HEK293 (cell line): Measurements from ENCODE around the gene PRKCZ.
"Not testable (repeated sequence)": the region's sequence is repeated elsewhere in the genome, so short reads cannot be mapped to it uniquely, and the experiment has no call there.

Experiments used
- CTCF ChIA-PET: fragments of 350-600 bp; formaldehyde crosslinking; extraction: SDS; loops from one replicate; lab custom pipeline; 2021; ENCODE audit warnings: antibody characterized with exemption; lab: Yijun Ruan, JAX
- POLR2A ChIA-PET: fragments of 300-600 bp; formaldehyde crosslinking; extraction: SDS; loops from one replicate; lab custom pipeline; 2020; ENCODE audit warnings: antibody characterized with exemption, inconsistent platforms; lab: Yijun Ruan, JAX
- H3K27ac ChIP-seq: fragments of 200-500 bp; sonication (Bioruptor generic); 2 replicates; pipeline ENCODE4 v1.5.1; 2014; ENCODE audit warnings: low read depth, low read length, control low read depth, inconsistent platforms; ENCODE audit errors: extremely low read depth
- H3K36me3 ChIP-seq, 2 experiments: fragments of 200-500 bp in 1 of 2; sonication (Bioruptor generic) in 1 of 2; 1 replicate in 1 of 2; 2 replicates in 1 of 2; pipeline ENCODE4 v1.5.1; 2014 to 2017; ENCODE audit warnings: inconsistent platforms in 2 of 2, low read length in 2 of 2; ENCODE audit not compliant: control insufficient read depth in 2 of 2, insufficient read depth in 1 of 2
- H3K4me1 ChIP-seq: fragments of 200-500 bp; sonication (Bioruptor generic); 2 replicates; pipeline ENCODE4 v1.5.1; 2014; ENCODE audit warnings: mild to moderate bottlenecking, low read length, inconsistent platforms; ENCODE audit not compliant: control insufficient read depth, insufficient read depth
- H3K4me3 ChIP-seq: 2 replicates; pipeline ENCODE4 v1.5.1; 2011; ENCODE audit warnings: low read depth, mild to moderate bottlenecking, control low read depth, low read length, moderate library complexity
- H3K9me3 ChIP-seq: fragments of 200-500 bp; sonication (Bioruptor generic); 2 replicates; pipeline ENCODE4 v1.5.1; 2014; ENCODE audit warnings: low read depth, low read length, inconsistent platforms; ENCODE audit not compliant: control insufficient read depth, insufficient read depth
- HIC1 ChIP-seq: fragments of 450-650 bp; formaldehyde crosslinking; IDR thresholded peaks from 2 replicates; pipeline ENCODE4 v1.5.1; 2016; ENCODE audit warnings: missing biosample characterization, missing genetic modification characterization
- HOXC10 ChIP-seq: sonication (generic); formaldehyde crosslinking; IDR thresholded peaks from 2 replicates; pipeline ENCODE4 v1.8.1; 2023; ENCODE audit warnings: mild to moderate bottlenecking, missing genetic modification reagents
- PRDM10 ChIP-seq: fragments of 450-650 bp; formaldehyde crosslinking; IDR thresholded peaks from 2 replicates; pipeline ENCODE4 v1.5.1; 2016; ENCODE audit warnings: missing biosample characterization, missing genetic modification characterization
- WT1 ChIP-seq: fragments of 450-650 bp; formaldehyde crosslinking; IDR thresholded peaks from 2 replicates; pipeline ENCODE4 v1.5.1; 2016; ENCODE audit warnings: missing biosample characterization, missing genetic modification characterization
- ZBTB10 ChIP-seq: fragments of 450-650 bp; formaldehyde crosslinking; IDR thresholded peaks from 2 replicates; pipeline ENCODE4 v1.5.1; 2016; ENCODE audit warnings: missing biosample characterization, missing genetic modification characterization
- ZNF140 ChIP-seq: fragments of 450-650 bp; formaldehyde crosslinking; IDR thresholded peaks from 2 replicates; pipeline ENCODE4 v1.5.1; 2016; ENCODE audit warnings: missing biosample characterization, missing genetic modification characterization
- ZNF488 ChIP-seq: fragments of 450-650 bp; formaldehyde crosslinking; IDR thresholded peaks from 2 replicates; pipeline ENCODE4 v1.5.1; 2016; ENCODE audit warnings: missing biosample characterization, missing genetic modification characterization
- ZNF513 ChIP-seq: fragments of 450-650 bp; IDR thresholded peaks from 2 replicates; pipeline ENCODE4 v1.5.1; 2018; ENCODE audit warnings: missing biosample characterization, missing genetic modification characterization
- ZNF776 ChIP-seq: fragments of 450-650 bp; formaldehyde crosslinking; IDR thresholded peaks from 2 replicates; pipeline ENCODE4 v1.5.0; 2017; ENCODE audit warnings: missing biosample characterization, missing genetic modification characterization, borderline replicate concordance
- ZNF837 ChIP-seq: fragments of 450-650 bp; formaldehyde crosslinking; IDR thresholded peaks from 2 replicates; pipeline ENCODE4 v1.5.1; 2016; ENCODE audit warnings: missing biosample characterization, missing genetic modification characterization
- ZXDB ChIP-seq: fragments of 450-650 bp; formaldehyde crosslinking; IDR thresholded peaks from 2 replicates; pipeline ENCODE4 v1.5.1; 2016; ENCODE audit warnings: missing biosample characterization, missing genetic modification characterization

Gene PRKCZ

GRCh38 chr1:2094269-2095158 lies 44.3 kb downstream of the PRKCZ start:
- CTCF ChIA-PET: interaction anchor here (0.6 kb wide), 1 partner anchor 289 kb away, joined by 3 read pairs; no protein-coding TSS in a partner anchor
- not testable (repeated sequence) for H3K4me1 ChIP-seq, H3K27ac ChIP-seq, H3K9me3 ChIP-seq, H3K4me3 ChIP-seq
- POLR2A ChIA-PET: interaction anchor here (0.6 kb wide), 1 partner anchor 222 kb away, joined by 3 read pairs; no protein-coding TSS in a partner anchor
- TF ChIP-seq HIC1 (tag by site-specific recombination): 0 out of 2 replicates have a peak, but pooled peaks have one; percentile 29
- peaks cover 0 to 22% of the 10 kb centered on the region in 2 experiments; a peak in 1 of 3 replicates for H3K36me3 ChIP-seq

- no peak overlapping the region for H3K4me3 ChIP-seq
- POLR2A ChIA-PET: interaction anchor here (0.6 kb wide), 1 partner anchor 223 kb away, joined by 3 read pairs; no protein-coding TSS in a partner anchor
- H3K27ac ChIP-seq: no peak overlapping the region
- H3K4me1 ChIP-seq: no peaks in the 10 kb centered on the region
- peaks cover 0 to 22% of the 10 kb centered on the region in 2 experiments; a peak in 1 of 3 replicates for H3K36me3 ChIP-seq
- CTCF ChIA-PET: no interaction called here
- H3K9me3 ChIP-seq: no peaks in the 10 kb centered on the region
- no peak for TF ChIP-seq ZNF488 (tag by site-specific recombination)
- no peak for TF ChIP-seq ZBTB10 (tag by site-specific recombination)
- no peak for TF ChIP-seq HOXC10
- peak; percentile 74; the same call in 1 of the 2 replicates for TF ChIP-seq WT1
- 0 out of 2 replicates have a peak, but pooled peaks have one; percentile 4 for TF ChIP-seq HIC1 (tag by site-specific recombination)
- no peak for TF ChIP-seq ZNF140
Observed at GRCh38 chr1:2095394-2095793, 45.2 kb downstream of the PRKCZ start.

GRCh38 chr1:2095981-2096736 lies 45.9 kb downstream of the PRKCZ start:
- CTCF ChIA-PET: no interaction called here
- Histone ChIP-seq H3K4me3 (no peak overlapping the region), H3K9me3 (no peaks in the 10 kb centered on the region), H3K36me3 (peaks cover 0 to 22% of the 10 kb centered on the region in 2 experiments; a peak in 1 of 3 replicates), H3K4me1 (no peaks in the 10 kb centered on the region), H3K27ac (no peak overlapping the region)
- POLR2A ChIA-PET: no interaction called here
- TF ChIP-seq PRDM10 (tag by site-specific recombination): no peak
- no peak for TF ChIP-seq ZNF513 (tag by site-specific recombination)
- no peak for TF ChIP-seq ZNF837 (tag by site-specific recombination)
- no peak for TF ChIP-seq ZNF776 (tag by site-specific recombination)
- TF ChIP-seq ZXDB: no peak
